Chondrocyte (in vitro differentiated cells): Measurements from ENCODE around the gene CEBPZ. TPM values are rescaled to one million over a fixed set of nuclear protein-coding genes. Genes with fewer than 3 reads are reported as not detected.
"Not testable (repeated sequence)": the region's sequence is repeated elsewhere in the genome, so short reads cannot be mapped to it uniquely, and the experiment has no call there.

ENCODE experiments used
- DNase-seq: peaks from one replicate; pipeline ENCODE4 v3.0.0; 2021; ENCODE audit warnings: mixed read lengths, low spot score
- H3K27ac Mint-ChIP-seq: one replicate; pipeline ENCODE4 v1.8.0; 2021; ENCODE audit warnings: mild to moderate bottlenecking, moderate library complexity, mixed read lengths; ENCODE audit not compliant: unreplicated experiment
- H3K27me3 Mint-ChIP-seq: 2 replicates; pipeline ENCODE4 v1.8.0; 2021; ENCODE audit warnings: low read depth, mixed read lengths
- H3K36me3 Mint-ChIP-seq: 2 replicates; pipeline ENCODE4 v1.8.0; 2021; ENCODE audit warnings: low read depth, mixed read lengths
- H3K4me1 Mint-ChIP-seq: 2 replicates; pipeline ENCODE4 v1.8.0; 2021; ENCODE audit warnings: low read depth, mild to moderate bottlenecking, mixed read lengths
- H3K4me3 Mint-ChIP-seq: one replicate; pipeline ENCODE4 v1.8.0; 2021; ENCODE audit warnings: mild to moderate bottlenecking, moderate library complexity, mixed read lengths; ENCODE audit not compliant: unreplicated experiment
- H3K9me3 Mint-ChIP-seq: 2 replicates; pipeline ENCODE4 v1.8.0; 2021; ENCODE audit warnings: low read depth, mixed read lengths
- CTCF ChIP-seq: fragments of 200-600 bp; sonication (generic); IDR thresholded peaks from 2 replicates; pipeline ENCODE4 v1.5.0; 2021; ENCODE audit warnings: antibody characterized with exemption, mild to moderate bottlenecking, moderate library complexity
- total RNA-seq: library from RNA; stranded (reverse); gene quantifications from 3 replicates; pipeline ENCODE4 v1.2.1, GENCODE V29; 2021

Gene CEBPZ
- total RNA-seq, 1 donor from 2014 or later, result 31.1 TPM

DNA sequence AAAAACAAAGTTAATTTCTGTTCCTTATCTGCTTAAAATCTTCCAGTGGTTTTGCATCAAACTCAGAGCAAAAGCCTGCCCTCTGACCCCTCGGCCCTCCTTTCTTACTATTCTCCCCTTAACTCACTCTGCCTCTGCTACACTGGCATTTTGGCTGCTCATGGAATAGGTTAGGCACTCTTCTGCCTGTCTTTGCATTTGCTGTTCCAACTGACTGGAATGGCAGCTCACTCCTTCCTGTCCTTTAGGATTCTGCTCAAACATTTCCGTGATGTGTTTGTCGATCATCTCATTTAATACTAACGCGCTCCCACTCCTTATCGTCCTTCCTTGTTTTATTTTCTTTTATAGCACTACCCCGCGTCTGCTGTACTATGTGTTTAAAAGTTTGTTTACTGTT, 815 bp downstream of the CEBPZ start:
- TF ChIP-seq CTCF, result no peak
- no peaks in the 10 kb centered on the region for H3K27me3 Mint-ChIP-seq
- no peak for DNase-seq
- no peaks in the 10 kb centered on the region for H3K9me3 Mint-ChIP-seq
- no peak overlapping the region for H3K27ac Mint-ChIP-seq
- peaks cover 8% of the 10 kb centered on the region for H3K4me1 Mint-ChIP-seq
- H3K4me3 Mint-ChIP-seq, result no peak overlapping the region
- peaks cover 6% of the 10 kb centered on the region for H3K36me3 Mint-ChIP-seq

GRCh38 chr2:37228788-37229187, 2.6 kb downstream of the CEBPZ start:
- H3K4me1 Mint-ChIP-seq, result peaks cover 12% of the 10 kb centered on the region
- H3K27me3 Mint-ChIP-seq, result no peaks in the 10 kb centered on the region
- peaks cover 4% of the 10 kb centered on the region for H3K36me3 Mint-ChIP-seq
- DNase-seq, result no peak
- no peak overlapping the region for H3K4me3 Mint-ChIP-seq
- H3K9me3 Mint-ChIP-seq, result no peaks in the 10 kb centered on the region
- H3K27ac Mint-ChIP-seq, result no peak overlapping the region
- TF ChIP-seq CTCF, result no peak

GRCh38 chr2:37226863-37227262, 4.5 kb downstream of the CEBPZ start:
- Mint-ChIP-seq H3K27ac (no peak overlapping the region), H3K4me3 (no peak overlapping the region)
- no peak for DNase-seq

DNA sequence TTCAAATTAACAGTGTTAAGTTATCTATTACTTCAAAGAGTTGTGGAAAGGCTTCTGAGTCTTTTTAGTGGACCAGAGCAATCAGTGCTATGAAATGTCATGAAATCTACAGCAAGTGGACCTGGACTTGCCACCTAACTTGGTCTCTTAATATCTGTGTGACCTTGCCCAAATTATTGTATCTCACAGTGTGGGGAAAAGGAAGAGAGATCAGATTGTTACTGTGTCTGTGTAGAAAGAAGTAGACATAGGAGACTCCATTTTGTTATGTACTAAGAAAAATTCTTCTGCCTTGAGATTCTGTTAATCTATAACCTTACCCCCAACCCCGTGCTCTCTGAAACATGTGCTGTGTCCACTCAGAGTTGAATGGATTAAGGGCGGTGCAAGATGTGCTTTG, 6.3 kb downstream of the CEBPZ start:
- H3K4me1 Mint-ChIP-seq, result peaks cover 12% of the 10 kb centered on the region

More at GRCh38 chr2:37226863-37227262, 4.5 kb downstream of the CEBPZ start:
- H3K27me3 Mint-ChIP-seq, result no peaks in the 10 kb centered on the region
- no peaks in the 10 kb centered on the region for H3K9me3 Mint-ChIP-seq
- TF ChIP-seq CTCF, result no peak
- peaks cover 11% of the 10 kb centered on the region for H3K36me3 Mint-ChIP-seq
- H3K4me1 Mint-ChIP-seq, result peaks cover 12% of the 10 kb centered on the region

DNA sequence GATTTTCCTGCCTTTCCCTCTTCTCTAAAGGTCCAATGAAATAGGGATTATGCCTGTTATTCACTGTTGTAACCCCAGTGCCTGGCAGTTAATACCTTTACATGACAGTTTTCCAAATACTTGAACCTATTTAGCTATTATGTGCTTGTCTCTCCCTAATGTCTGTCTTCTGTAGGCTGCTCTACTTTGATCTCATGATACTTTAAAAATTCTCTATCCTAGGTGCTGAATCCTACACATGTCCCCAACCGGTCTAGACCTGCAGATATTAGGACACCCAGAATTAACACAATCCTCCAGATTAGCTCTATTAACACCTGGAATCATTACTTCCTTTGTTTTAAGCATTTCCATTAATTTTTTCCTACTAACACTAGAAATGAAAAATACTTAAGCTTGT, 7.3 kb downstream of the CEBPZ start:
- no peak overlapping the region for H3K4me3 Mint-ChIP-seq
- no peak for DNase-seq
- no peaks in the 10 kb centered on the region for H3K27me3 Mint-ChIP-seq
- peaks cover 18% of the 10 kb centered on the region for H3K36me3 Mint-ChIP-seq
- no peak for TF ChIP-seq CTCF
- H3K9me3 Mint-ChIP-seq, result no peaks in the 10 kb centered on the region
- peaks cover 7% of the 10 kb centered on the region for H3K4me1 Mint-ChIP-seq
- no peak overlapping the region for H3K27ac Mint-ChIP-seq

More for the DNA sequence above, 6.3 kb downstream of the CEBPZ start:
- H3K27me3 Mint-ChIP-seq, DNase-seq, H3K4me3 Mint-ChIP-seq, H3K9me3 Mint-ChIP-seq, H3K27ac Mint-ChIP-seq: not testable (repeated sequence)
- H3K36me3 Mint-ChIP-seq, result peaks cover 18% of the 10 kb centered on the region

- H3K27ac Mint-ChIP-seq, result no peak overlapping the region
- H3K4me3 Mint-ChIP-seq, result no peak overlapping the region
- H3K36me3 Mint-ChIP-seq, result peaks cover 19% of the 10 kb centered on the region
- no peak for TF ChIP-seq CTCF
- H3K9me3 Mint-ChIP-seq, result no peaks in the 10 kb centered on the region
- peaks cover 7% of the 10 kb centered on the region for H3K4me1 Mint-ChIP-seq
- H3K27me3 Mint-ChIP-seq, result no peaks in the 10 kb centered on the region
- no peak for DNase-seq
Measured at GRCh38 chr2:37223131-37223530, 8.3 kb downstream of the CEBPZ start.
